ENCODE measurements around the gene KRTAP20-1. TPM values are rescaled to one million over a fixed set of nuclear protein-coding genes. Genes with fewer than 3 reads are reported as not detected.

The KRTAP20-1 gene, protein sequence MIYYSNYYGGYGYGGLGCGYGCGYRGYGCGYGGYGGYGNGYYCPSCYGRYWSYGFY
- not detected for total RNA-seq

DNA sequence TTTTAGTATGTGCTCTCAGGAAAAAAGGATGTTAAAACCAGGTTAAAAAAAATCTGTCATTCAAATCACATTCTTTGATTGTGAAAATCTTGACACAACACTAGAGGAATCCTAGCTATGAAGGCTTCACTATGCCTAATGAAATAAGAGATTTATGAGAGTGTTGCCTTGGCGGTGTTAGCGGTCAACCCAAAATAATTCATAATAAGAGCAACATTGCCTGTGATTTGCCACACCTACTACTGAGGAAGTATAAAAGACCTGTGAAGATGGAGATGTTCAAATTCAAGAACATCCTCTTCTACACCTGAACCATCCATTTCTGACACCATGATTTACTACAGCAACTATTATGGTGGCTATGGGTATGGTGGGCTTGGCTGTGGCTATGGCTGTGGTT is at the start of gene KRTAP20-1:
TSS of gene KRTAP20-1 (plus strand) at position 301 of the 400 bp plus-strand sequence. CDS start at position 331, 30 bp downstream.
- Histone ChIP-seq H3K27ac (no peak within 1 kb of the TSS), H3K27me3 (no peaks in the 10 kb centered on the region), H3K4me1 (no peaks in the 10 kb centered on the region), H3K4me3 (no peak within 1 kb of the TSS), H3K36me3 (no peaks in the 10 kb centered on the region), H3K9me3 (no peaks in the 10 kb centered on the region)
- DNase-seq (ENCODE audit: extremely low spot score in 2 of 2), result no peak
- intact Hi-C loops (cut with DNase I), result no loop called here
- TF ChIP-seq, protein P1, sequence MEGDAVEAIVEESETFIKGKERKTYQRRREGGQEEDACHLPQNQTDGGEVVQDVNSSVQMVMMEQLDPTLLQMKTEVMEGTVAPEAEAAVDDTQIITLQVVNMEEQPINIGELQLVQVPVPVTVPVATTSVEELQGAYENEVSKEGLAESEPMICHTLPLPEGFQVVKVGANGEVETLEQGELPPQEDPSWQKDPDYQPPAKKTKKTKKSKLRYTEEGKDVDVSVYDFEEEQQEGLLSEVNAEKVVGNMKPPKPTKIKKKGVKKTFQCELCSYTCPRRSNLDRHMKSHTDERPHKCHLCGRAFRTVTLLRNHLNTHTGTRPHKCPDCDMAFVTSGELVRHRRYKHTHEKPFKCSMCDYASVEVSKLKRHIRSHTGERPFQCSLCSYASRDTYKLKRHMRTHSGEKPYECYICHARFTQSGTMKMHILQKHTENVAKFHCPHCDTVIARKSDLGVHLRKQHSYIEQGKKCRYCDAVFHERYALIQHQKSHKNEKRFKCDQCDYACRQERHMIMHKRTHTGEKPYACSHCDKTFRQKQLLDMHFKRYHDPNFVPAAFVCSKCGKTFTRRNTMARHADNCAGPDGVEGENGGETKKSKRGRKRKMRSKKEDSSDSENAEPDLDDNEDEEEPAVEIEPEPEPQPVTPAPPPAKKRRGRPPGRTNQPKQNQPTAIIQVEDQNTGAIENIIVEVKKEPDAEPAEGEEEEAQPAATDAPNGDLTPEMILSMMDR (IDR thresholded peaks at IDR 0.05), result no peak
- TF ChIP-seq POLR2AphosphoS5 (IDR thresholded peaks at IDR 0.05; ENCODE audit: insufficient read depth in 1 of 2, low read depth in 1 of 2) (no peak), POLR2A (IDR thresholded peaks at IDR 0.05) (no peak)

DNA sequence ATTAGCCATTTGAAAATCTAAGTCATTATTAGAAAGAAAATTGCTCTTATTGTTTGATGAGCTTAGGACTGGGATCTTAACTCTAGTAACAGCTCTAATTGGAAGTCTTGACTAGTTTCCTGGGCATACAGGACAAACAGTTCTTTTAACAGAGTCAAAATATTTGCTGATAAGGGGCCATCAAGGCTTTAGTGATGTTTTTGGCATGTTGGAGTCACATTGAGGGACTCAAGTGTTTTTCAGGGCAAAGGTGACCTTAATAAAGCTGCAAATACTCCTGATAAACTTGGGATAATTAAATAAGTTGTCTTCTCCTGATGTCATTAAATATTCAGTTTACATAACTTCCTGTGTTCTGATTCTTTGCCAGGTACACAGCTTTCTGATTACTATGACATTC is 48.6 kb upstream of the KRTAP20-1 start:
- DNase-seq (ENCODE audit: extremely low spot score in 2 of 2), result no peak
- Histone ChIP-seq H3K27me3 (no peaks in the 10 kb centered on the region), H3K4me3 (no peak overlapping the region), H3K9me3 (no peaks in the 10 kb centered on the region), H3K36me3 (no peaks in the 10 kb centered on the region), H3K27ac (no peak overlapping the region), H3K4me1 (no peaks in the 10 kb centered on the region)
- intact Hi-C loops (cut with DNase I), result no loop called here
- TF ChIP-seq, protein P1 (IDR thresholded peaks at IDR 0.05), result no peak
- no peak for TF ChIP-seq POLR2AphosphoS5 (IDR thresholded peaks at IDR 0.05; ENCODE audit: insufficient read depth in 1 of 2, low read depth in 1 of 2)
- no peak for TF ChIP-seq POLR2A (IDR thresholded peaks at IDR 0.05)

DNA sequence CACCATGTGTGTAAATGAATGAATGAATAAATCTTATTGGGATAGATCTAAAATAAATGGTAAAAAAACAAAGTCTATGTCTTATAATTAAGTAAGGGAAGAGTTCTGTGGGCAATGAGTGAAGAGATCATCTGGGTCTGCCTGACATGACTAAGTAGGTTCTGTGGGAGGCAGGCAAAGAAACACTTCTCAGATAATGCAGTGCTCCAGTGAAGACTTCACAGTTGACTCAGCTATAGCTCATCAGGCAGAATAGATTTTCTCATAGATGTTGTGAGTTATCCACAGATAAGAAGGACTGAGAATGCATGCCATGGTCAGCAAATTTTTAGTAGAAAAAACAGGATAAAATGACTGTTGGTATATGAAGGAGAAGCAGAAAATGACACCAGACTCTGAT is 38.5 kb upstream of the KRTAP20-1 start:
- intact Hi-C loops (cut with DNase I), result no loop called here
- Histone ChIP-seq H3K36me3 (no peaks in the 10 kb centered on the region), H3K9me3 (no peaks in the 10 kb centered on the region), H3K27me3 (no peaks in the 10 kb centered on the region), H3K4me1 (no peaks in the 10 kb centered on the region), H3K27ac (no peak overlapping the region), H3K4me3 (no peak overlapping the region)
- no peak for DNase-seq (ENCODE audit: extremely low spot score in 2 of 2)
- no peak for TF ChIP-seq POLR2AphosphoS5 (IDR thresholded peaks at IDR 0.05; ENCODE audit: insufficient read depth in 1 of 2, low read depth in 1 of 2)

DNA sequence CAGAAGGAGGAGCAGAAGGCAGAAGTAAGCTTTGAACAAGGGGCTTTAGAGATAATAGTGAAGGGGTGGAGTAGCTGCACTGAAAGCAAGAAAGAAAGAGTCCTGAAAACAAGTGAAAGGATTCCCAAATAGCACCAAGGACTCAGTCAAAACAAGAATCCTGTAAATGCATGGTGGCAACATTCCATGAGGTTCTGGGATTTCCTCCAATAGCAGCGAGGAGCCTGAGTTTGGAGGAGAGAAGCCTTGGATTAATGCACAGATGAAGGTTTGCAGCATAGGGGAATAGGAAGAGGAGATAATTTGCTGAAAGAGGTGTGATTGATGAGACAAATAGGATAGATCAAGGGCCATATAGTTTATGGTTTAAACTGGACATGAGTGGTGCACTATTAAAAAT is 36.9 kb upstream of the KRTAP20-1 start:
- Histone ChIP-seq H3K27ac (no peak overlapping the region), H3K4me1 (no peaks in the 10 kb centered on the region), H3K36me3 (no peaks in the 10 kb centered on the region), H3K27me3 (no peaks in the 10 kb centered on the region), H3K9me3 (no peaks in the 10 kb centered on the region), H3K4me3 (no peak overlapping the region)
- DNase-seq (ENCODE audit: extremely low spot score in 2 of 2), result no peak
- intact Hi-C loops (cut with DNase I), result no loop called here
- no peak for TF ChIP-seq POLR2A (IDR thresholded peaks at IDR 0.05)
- TF ChIP-seq, protein P1 (IDR thresholded peaks at IDR 0.05), result no peak
- TF ChIP-seq POLR2AphosphoS5 (IDR thresholded peaks at IDR 0.05; ENCODE audit: insufficient read depth in 1 of 2, low read depth in 1 of 2), result no peak

DNA sequence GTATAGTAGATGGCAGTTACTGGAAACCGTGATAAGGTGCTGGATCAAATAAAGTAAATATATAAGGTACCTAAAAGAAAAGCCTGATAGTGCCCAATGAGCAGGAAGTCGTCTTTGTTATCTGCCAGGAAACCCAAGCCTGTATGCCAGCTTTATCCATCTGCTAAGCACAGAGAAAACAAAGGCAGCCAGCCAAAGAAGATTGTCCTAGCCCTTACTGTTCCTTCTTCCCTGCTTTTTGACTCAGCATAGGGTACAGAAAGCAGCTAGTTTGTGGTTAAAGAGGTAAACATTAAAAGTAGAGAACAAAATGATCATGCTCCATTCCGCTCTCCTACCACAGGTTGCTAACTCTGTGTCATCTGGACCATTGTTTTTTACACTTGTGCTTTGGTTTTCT is 36.1 kb upstream of the KRTAP20-1 start:
- intact Hi-C loops (cut with DNase I), result loop anchor here (1.0 kb wide), 1 partner anchor 23 kb away; no protein-coding TSS in a partner anchor
- Histone ChIP-seq H3K4me1 (no peaks in the 10 kb centered on the region), H3K27me3 (no peaks in the 10 kb centered on the region), H3K9me3 (no peaks in the 10 kb centered on the region), H3K4me3 (no peak overlapping the region), H3K27ac (no peak overlapping the region), H3K36me3 (no peaks in the 10 kb centered on the region)
- TF ChIP-seq POLR2A (IDR thresholded peaks at IDR 0.05), result no peak
- TF ChIP-seq POLR2AphosphoS5 (IDR thresholded peaks at IDR 0.05; ENCODE audit: insufficient read depth in 1 of 2, low read depth in 1 of 2), result no peak
- TF ChIP-seq, protein P1 (IDR thresholded peaks at IDR 0.05), result no peak
- DNase-seq (ENCODE audit: extremely low spot score in 2 of 2), result no peak

All from vagina (tissue), 2 donors.